ENCODE results near the gene ARHGEF2. TPM values are rescaled to one million over a fixed set of nuclear protein-coding genes. Genes with fewer than 3 reads are reported as not detected.

Gene ARHGEF2
- total and polyA plus RNA-seq, 10 of the 15 experiments (the other 5 are each of a cell fraction or from before 2014, with no cell fraction given): 8.1 to 113 (median 69.9) TPM

GRCh38 chr1:155976062-155976912 is 2.1 kb downstream of the ARHGEF2 start (continued):
- TF ChIP-seq WRNIP1 (IDR thresholded peaks at IDR 0.05; ENCODE audit: borderline replicate concordance, low read depth, low read length): no peak
- no peak for TF ChIP-seq CEBPB (IDR thresholded peaks at IDR 0.05; ENCODE audit: borderline replicate concordance in 1 of 2, low read depth in 2 of 2, low read length in 2 of 2)
- no peak for TF ChIP-seq FOXM1 (IDR thresholded peaks at IDR 0.05; ENCODE audit: low read depth, low read length)
- no peak for TF ChIP-seq SKIL (IDR thresholded peaks at IDR 0.05; ENCODE audit: low read depth, poor library complexity, severe bottlenecking)
- 0 out of 2 replicates have a peak, but pooled peaks have one; percentile 23 for TF ChIP-seq SIN3A (IDR thresholded peaks at IDR 0.05; ENCODE audit: low read depth, low read length)
- no peak for TF ChIP-seq NFYA (IDR thresholded peaks at IDR 0.05; ENCODE audit: borderline replicate concordance, low read depth, low read length)
- TF ChIP-seq BCL11A (IDR thresholded peaks at IDR 0.05; ENCODE audit: low read depth, low read length): no peak
- TF ChIP-seq ZNF384 (IDR thresholded peaks at IDR 0.05; ENCODE audit: borderline replicate concordance, low read depth, low read length): peak; percentile 39; the same call in 1 of the 2 replicates
- TF ChIP-seq MXI1 (IDR thresholded peaks at IDR 0.05; ENCODE audit: low read depth, low read length): no peak
- no peak for TF ChIP-seq USF2 (IDR thresholded peaks at IDR 0.05; ENCODE audit: borderline replicate concordance, low read depth, low read length)
- TF ChIP-seq RB1 (IDR thresholded peaks at IDR 0.05; ENCODE audit: borderline replicate concordance): no peak
- no peak for TF ChIP-seq MEF2B (IDR thresholded peaks at IDR 0.05; ENCODE audit: partially characterized antibody, poor library complexity, severe bottlenecking)
- TF ChIP-seq CBX5 (IDR thresholded peaks at IDR 0.05; ENCODE audit: low read depth): no peak
- peak; percentile 76; the same call in 1 of the 2 replicates for TF ChIP-seq NR2F1 (conservative IDR thresholded peaks at IDR 0.05)
- no peak for TF ChIP-seq GATAD2B (conservative IDR thresholded peaks at IDR 0.05; ENCODE audit: low read depth)
- no peak for TF ChIP-seq ZBTB40 (IDR thresholded peaks at IDR 0.05; ENCODE audit: borderline replicate concordance)
- TF ChIP-seq POLR2A (IDR thresholded peaks at IDR 0.05; ENCODE audit: low read depth, low read length): peak; percentile 53; the same call in 1 of the 2 replicates
- TF ChIP-seq RBBP5 (conservative IDR thresholded peaks at IDR 0.05): no peak
- TF ChIP-seq NFYB (IDR thresholded peaks at IDR 0.05; ENCODE audit: insufficient read depth, low read depth, low read length): no peak
- no peak for TF ChIP-seq POLR2AphosphoS2 (IDR thresholded peaks at IDR 0.05; ENCODE audit: low read depth, low read length)
- peak; percentile 59 for TF ChIP-seq MLLT1 (IDR thresholded peaks at IDR 0.05)
- TF ChIP-seq HDGF (IDR thresholded peaks at IDR 0.05): no peak

Measured in GM12878 (cell line).